RWPE1 (cell line): ENCODE data around the gene IL33.

ENCODE experiments used
- CTCF ChIA-PET: fragments of 350-600 bp; sonication (Branson Sonifier 250); formaldehyde crosslinking; extraction: SDS; loops from one replicate; lab custom pipeline; 2021; lab: Yijun Ruan, JAX
- POLR2A ChIA-PET: fragments of 400-600 bp; formaldehyde crosslinking; extraction: SDS; loops from one replicate; lab custom pipeline; 2020; ENCODE audit warnings: antibody characterized with exemption; ENCODE audit not compliant: low non-redundant PET; lab: Yijun Ruan, JAX
- DNase-seq: peaks from one replicate; pipeline ENCODE4 v3.0.0; 2012; ENCODE audit warnings: low spot score
- H3K27ac ChIP-seq: fragments of 450-650 bp; 2 replicates; pipeline ENCODE4 v1.5.1; 2017
- CTCF ChIP-seq: fragments of 450-650 bp; conservative IDR thresholded peaks from 2 replicates; pipeline ENCODE4 v1.5.1; 2017; ENCODE audit warnings: low read depth, mild to moderate bottlenecking

IL33 gene

DNA sequence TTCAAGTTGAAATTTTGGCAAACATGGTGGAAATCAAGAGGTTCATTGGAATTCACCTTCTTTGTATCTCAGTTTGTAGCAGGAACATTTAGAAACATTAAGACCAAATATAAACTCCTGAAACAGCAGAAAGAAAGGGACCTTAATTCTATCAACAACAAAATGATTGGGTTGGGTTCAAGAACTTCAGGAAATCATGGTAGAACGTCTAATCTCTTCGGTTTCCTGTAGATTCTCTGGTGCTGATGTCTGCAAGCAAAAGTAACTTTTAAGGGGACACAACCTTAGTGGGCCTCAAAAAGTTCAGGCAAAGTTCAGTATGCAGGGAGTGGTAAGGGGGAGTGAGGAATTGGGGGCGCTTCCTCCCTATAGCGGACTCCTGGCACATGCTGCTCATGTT, 3.4 kb downstream of the IL33 start:
- CTCF ChIA-PET: no interaction called here
- DNase-seq: no peak
- H3K27ac ChIP-seq: no peak overlapping the region
- TF ChIP-seq CTCF: no peak
- POLR2A ChIA-PET: no interaction called here

DNA sequence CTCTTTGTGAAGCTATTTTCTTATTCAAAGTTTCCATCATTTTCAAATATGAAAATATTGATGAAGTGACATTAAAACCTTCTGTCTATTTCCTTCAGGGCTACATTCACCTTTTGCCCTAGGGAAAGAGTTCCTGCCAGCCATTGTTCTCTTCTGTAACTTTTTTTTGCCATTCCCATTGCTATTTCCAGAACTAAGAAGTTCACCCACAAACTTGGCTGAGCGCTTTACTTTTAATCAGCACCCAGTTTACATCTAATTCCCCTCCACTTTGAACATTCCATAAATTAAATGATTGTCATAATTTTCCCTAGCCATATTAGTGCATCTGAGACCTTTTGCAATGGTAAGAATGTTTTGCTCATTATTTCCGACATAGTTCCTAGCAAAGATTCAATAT, 4.4 kb downstream of the IL33 start:
- ChIA-PET POLR2A (no interaction called here), CTCF (no interaction called here)
- no peak overlapping the region for H3K27ac ChIP-seq
- no peak for TF ChIP-seq CTCF
- DNase-seq: no peak

DNA sequence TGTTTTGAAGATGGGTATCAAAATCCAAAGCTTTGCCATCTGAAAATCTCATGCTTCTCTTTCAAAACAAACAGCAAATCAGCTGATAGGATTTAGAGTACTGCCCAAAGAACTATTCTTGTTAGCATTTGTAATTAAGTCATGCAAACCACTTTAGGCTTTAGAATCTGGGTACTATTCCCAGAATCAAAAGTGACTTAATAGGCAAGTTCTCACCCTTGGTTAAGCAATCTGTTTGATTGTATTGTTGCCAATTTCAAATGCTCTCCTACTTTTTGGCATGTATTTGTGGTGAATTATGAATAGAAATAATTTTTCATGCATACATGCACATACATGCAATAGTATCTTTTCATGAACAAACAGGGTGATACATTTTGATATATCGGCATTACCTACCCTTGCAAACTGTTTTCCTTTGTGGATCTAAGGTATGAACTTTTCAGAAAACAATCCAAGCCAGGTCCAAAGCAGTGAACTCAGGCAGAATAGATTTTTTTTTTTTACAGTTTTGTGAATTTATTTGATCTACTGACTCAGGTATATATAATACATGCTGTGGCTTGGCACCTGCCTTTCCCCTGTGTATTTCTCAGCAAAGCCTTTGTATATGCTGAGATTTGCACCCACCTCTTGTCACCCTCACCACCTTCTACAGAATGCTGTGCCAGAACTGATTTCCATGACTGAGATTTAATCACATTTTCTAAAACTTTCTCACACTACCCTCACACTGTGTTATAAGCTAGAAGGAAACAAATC, 9.0 kb downstream of the IL33 start:
- no peak overlapping the region for H3K27ac ChIP-seq
- POLR2A ChIA-PET: no interaction called here
- TF ChIP-seq CTCF: no peak
- CTCF ChIA-PET: no interaction called here
- DNase-seq: no peak

DNA sequence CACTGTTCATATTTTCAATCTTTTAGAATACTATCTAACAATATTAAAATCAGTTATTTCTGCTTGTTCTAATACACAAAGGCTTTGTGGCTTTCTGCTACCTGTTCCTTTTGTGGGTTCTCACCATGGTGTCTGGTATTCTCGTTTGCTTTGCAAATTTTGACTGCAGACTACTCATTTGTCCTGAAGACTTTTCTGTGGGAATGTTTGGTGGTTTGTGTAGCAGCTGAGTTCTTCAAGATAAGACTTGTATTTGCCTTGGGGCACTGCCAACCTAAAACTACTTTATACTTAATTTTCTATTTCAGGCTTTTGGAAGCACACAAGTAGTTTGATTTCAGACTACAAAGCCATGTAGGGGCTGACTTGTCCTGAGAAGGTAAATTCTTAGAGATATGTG, 11.1 kb downstream of the IL33 start:
- DNase-seq: peak; percentile 9
- CTCF ChIA-PET: interaction anchor here (0.6 kb wide), 1 partner anchor 332 kb away, joined by 3 read pairs; no protein-coding TSS in a partner anchor
- no peak overlapping the region for H3K27ac ChIP-seq
- POLR2A ChIA-PET: no interaction called here
- TF ChIP-seq CTCF: no peak

DNA sequence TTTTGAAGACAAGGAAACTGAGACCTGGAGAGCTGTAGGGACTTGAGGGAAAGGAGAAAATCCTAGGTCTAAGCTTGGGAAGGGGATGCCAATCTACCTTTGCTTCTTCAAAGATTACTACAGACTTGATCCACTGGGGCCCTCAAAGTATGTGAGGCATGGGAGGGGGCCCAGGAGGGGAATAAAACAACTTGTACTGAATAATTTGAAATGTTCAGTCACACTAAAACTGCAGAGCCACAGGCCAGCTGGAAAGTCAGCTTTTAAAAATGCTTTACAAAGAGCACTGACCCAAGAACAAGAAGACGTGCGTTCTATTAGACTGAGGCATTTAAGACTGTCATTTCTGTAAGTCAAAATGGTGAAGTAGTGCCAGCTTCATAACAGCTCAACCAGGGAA, 13.6 kb downstream of the IL33 start:
- no peak overlapping the region for H3K27ac ChIP-seq
- ChIA-PET CTCF (no interaction called here), POLR2A (no interaction called here)
- DNase-seq: no peak
- no peak for TF ChIP-seq CTCF

GRCh38 chr9:6229619-6230018, 14.0 kb downstream of the IL33 start:
- POLR2A ChIA-PET: no interaction called here
- CTCF ChIA-PET: no interaction called here
- no peak for TF ChIP-seq CTCF
- no peak for DNase-seq
- no peak overlapping the region for H3K27ac ChIP-seq
